ENCODE measurements around the gene XBP1. TPM values are rescaled to one million over a fixed set of nuclear protein-coding genes. Genes with fewer than 3 reads are reported as not detected.

XBP1 gene
- total and polyA plus RNA-seq, 2 of the 13 experiments (the other 11 are each of a cell fraction or from before 2014, with no cell fraction given) = 416 to 427 TPM

- TF ChIP-seq FOXO4 (CRISPR knock-in tag; conservative IDR thresholded peaks at IDR 0.05) = no peak
- TF ChIP-seq TIGD3 (CRISPR knock-in tag; IDR thresholded peaks at IDR 0.05; ENCODE audit: borderline replicate concordance) = no peak
- peak; percentile 73; the same call in 1 of the 2 replicates for TF ChIP-seq CBFB (CRISPR knock-in tag; IDR thresholded peaks at IDR 0.05)
- TF ChIP-seq HDAC2 (CRISPR knock-in tag; IDR thresholded peaks at IDR 0.05) = peak; percentile 83
- peak; percentile 63 for TF ChIP-seq ADNP (CRISPR knock-in tag; IDR thresholded peaks at IDR 0.05)
- TF ChIP-seq LRRFIP1 (CRISPR knock-in tag; conservative IDR thresholded peaks at IDR 0.05) = 0 out of 2 replicates have a peak, but pooled peaks have one; percentile 51
- no peak for TF ChIP-seq SIX1 (CRISPR knock-in tag; IDR thresholded peaks at IDR 0.05; ENCODE audit: borderline replicate concordance)
- TF ChIP-seq GZF1 (CRISPR knock-in tag; IDR thresholded peaks at IDR 0.05) = no peak
- peak in 1 of 2 experiments; percentile 51; a peak in 2 of 4 replicates for TF ChIP-seq HMGXB4 (CRISPR knock-in tag; IDR thresholded peaks at IDR 0.05; ENCODE audit: borderline replicate concordance in 1 of 2, low read depth in 1 of 2)
- TF ChIP-seq MED8 (CRISPR knock-in tag; IDR thresholded peaks at IDR 0.05; ENCODE audit: insufficient replicate concordance) = no peak
- TF ChIP-seq MAFF (IDR thresholded peaks at IDR 0.05; ENCODE audit: low read depth, low read length) = 0 out of 2 replicates have a peak, but pooled peaks have one; percentile 20
- no peak for TF ChIP-seq MAFG (CRISPR knock-in tag; IDR thresholded peaks at IDR 0.05)
- no peak for TF ChIP-seq ATAD3A (CRISPR knock-in tag; IDR thresholded peaks at IDR 0.05)
- no peak for TF ChIP-seq ZNF549 (CRISPR knock-in tag; IDR thresholded peaks at IDR 0.05)
- peak; percentile 88 for TF ChIP-seq ZNF770 (CRISPR knock-in tag; IDR thresholded peaks at IDR 0.05)
- peak; percentile 63 for TF ChIP-seq NCOA2 (CRISPR knock-in tag; IDR thresholded peaks at IDR 0.05)
- no peak for TF ChIP-seq ZSCAN12 (CRISPR knock-in tag; IDR thresholded peaks at IDR 0.05)
- peak; percentile 95 for TF ChIP-seq ELF3 (CRISPR knock-in tag; IDR thresholded peaks at IDR 0.05)
- TF ChIP-seq JUNB (CRISPR knock-in tag; IDR thresholded peaks at IDR 0.05; ENCODE audit: borderline replicate concordance) = no peak
- TF ChIP-seq ZNF713 (CRISPR knock-in tag; IDR thresholded peaks at IDR 0.05) = no peak
Observed at GRCh38 chr22:28829358-28830181, 29.2 kb upstream of the XBP1 start (continued).

Measured in HepG2 (cell line).